GM23248 (cell line): ENCODE results near the gene ADAM10. TPM values are rescaled to one million over a fixed set of nuclear protein-coding genes. Genes with fewer than 3 reads are reported as not detected.

Experiments
- DNase-seq: peaks from one replicate; pipeline ENCODE4 v3.0.0-alpha.2; 2015
- H2AFZ ChIP-seq: fragments of 200-600 bp; sonication (generic); 2 replicates; pipeline ENCODE4 v1.6.1; 2016; ENCODE audit warnings: antibody characterized with exemption
- H3F3A ChIP-seq: fragments of 200-600 bp; sonication (generic); 2 replicates; pipeline ENCODE4 v1.6.1; 2016; ENCODE audit warnings: mild to moderate bottlenecking, antibody characterized with exemption, mixed run types; ENCODE audit not compliant: insufficient read depth
- H3K27ac ChIP-seq: fragments of 200-600 bp; sonication (generic); 2 replicates; pipeline ENCODE4 v1.5.1; 2016; ENCODE audit warnings: mild to moderate bottlenecking
- H3K27me3 ChIP-seq: fragments of 200-600 bp; sonication (generic); replicated peaks from 2 replicates; pipeline ENCODE4 v1.6.1; 2016; ENCODE audit warnings: mild to moderate bottlenecking; ENCODE audit not compliant: insufficient read depth
- H3K36me3 ChIP-seq: fragments of 200-600 bp; sonication (generic); 2 replicates; pipeline ENCODE4 v1.6.1; 2016; ENCODE audit warnings: low read depth, mild to moderate bottlenecking
- H3K4me1 ChIP-seq: fragments of 200-600 bp; sonication (generic); 2 replicates; pipeline ENCODE4 v1.6.1; 2016; ENCODE audit warnings: mild to moderate bottlenecking; ENCODE audit not compliant: insufficient read depth
- H3K4me2 ChIP-seq: fragments of 200-600 bp; sonication (generic); one replicate; pipeline ENCODE4 v1.6.1; 2016; ENCODE audit warnings: mild to moderate bottlenecking; ENCODE audit not compliant: unreplicated experiment
- H3K4me3 ChIP-seq: fragments of 200-600 bp; sonication (generic); 2 replicates; pipeline ENCODE4 v1.5.1; 2016; ENCODE audit warnings: mild to moderate bottlenecking
- H3K79me2 ChIP-seq: fragments of 200-600 bp; sonication (generic); 2 replicates; pipeline ENCODE4 v1.6.1; 2016; ENCODE audit warnings: mild to moderate bottlenecking; ENCODE audit not compliant: insufficient read depth
- H3K9ac ChIP-seq: fragments of 200-600 bp; sonication (generic); 2 replicates; pipeline ENCODE4 v1.6.1; 2016; ENCODE audit warnings: mild to moderate bottlenecking
- H3K9me2 ChIP-seq: fragments of 200-600 bp; sonication (generic); 2 replicates; pipeline ENCODE4 v1.6.1; 2016; ENCODE audit warnings: mixed run types, mild to moderate bottlenecking, moderate library complexity; ENCODE audit not compliant: insufficient read depth
- H3K9me3 ChIP-seq: fragments of 200-600 bp; sonication (generic); one replicate; pipeline ENCODE4 v1.6.1; 2017; ENCODE audit warnings: low read depth
- H4K20me1 ChIP-seq: fragments of 200-600 bp; sonication (generic); 2 replicates; pipeline ENCODE4 v1.6.0; 2016; ENCODE audit not compliant: insufficient read depth
- EZH2 ChIP-seq: fragments of 200-600 bp; sonication (generic); IDR thresholded peaks from 2 replicates; pipeline ENCODE4 v1.6.1; 2018; ENCODE audit warnings: antibody characterized with exemption, mild to moderate bottlenecking; ENCODE audit not compliant: insufficient read depth, poor library complexity, severe bottlenecking
- EZH2phosphoT487 ChIP-seq: fragments of 200-600 bp; sonication (generic); IDR thresholded peaks from 2 replicates; pipeline ENCODE4 v1.6.1; 2018; ENCODE audit warnings: antibody characterized with exemption, moderate library complexity, mild to moderate bottlenecking, low read depth; ENCODE audit not compliant: insufficient read depth
- WGBS, 2 experiments: methylation state at CpG; one replicate each; pipeline ENCODE4 v1.1.6; 2015 to 2017; ENCODE audit warnings: low lambda C conversion rate in 2 of 2, low coverage in 1 of 2; ENCODE audit errors: missing lambda C conversion rate in 2 of 2; 5-methylcytosine and 5-hydroxymethylcytosine counted together
- in situ Hi-C: fragments of 300-500 bp; cut with MboI; formaldehyde crosslinking; loops from 2 replicates; pipeline ENCODE4 v1.15.0; 2020
- polyA plus RNA-seq: library from polyadenylated mRNA; unstranded; fragments of >200 nt; fragmentation: Nextera tagmentation; extraction: Ambion mirVana; gene quantifications from 2 replicates; pipeline ENCODE4 v1.2.1, GENCODE V29; 2016
- total RNA-seq: library from RNA; depleted of rRNA; stranded (reverse); fragments of >200 nt; shearing (Covaris generic); gene quantifications from 2 replicates; pipeline ENCODE4 v1.2.3, GENCODE V29; 2014

ADAM10 gene
- total and polyA plus RNA-seq, 2 experiments from 2014 or later, result 171 to 190 TPM

- peaks cover 18% of the 10 kb centered on the region; the same call in 1 of the 2 replicates for H3K4me1 ChIP-seq
- H3K9me3 ChIP-seq, result no peaks in the 10 kb centered on the region
- H2AFZ ChIP-seq, result no peak overlapping the region
- H3F3A ChIP-seq, result no peaks in the 10 kb centered on the region; the same call in 1 of the 2 replicates
- H3K27me3 ChIP-seq, result no peaks in the 10 kb centered on the region
- H3K9me2 ChIP-seq, result no peaks in the 10 kb centered on the region
- no peak overlapping the region for H3K9ac ChIP-seq
- DNase-seq, result peak; percentile 7
- in situ Hi-C loops, result no loop called here
- peaks cover 3% of the 10 kb centered on the region; the same call in 1 of the 2 replicates for H4K20me1 ChIP-seq
- TF ChIP-seq EZH2phosphoT487, result no peak
- no peak for TF ChIP-seq EZH2
- H3K36me3 ChIP-seq, result peaks cover 4% of the 10 kb centered on the region; the same call in 1 of the 2 replicates
- H3K27ac ChIP-seq, result no peak overlapping the region
- H3K79me2 ChIP-seq, result peaks cover 99% of the 10 kb centered on the region
- H3K4me3 ChIP-seq, result no peak overlapping the region
- H3K4me2 ChIP-seq, result no peak overlapping the region
- WGBS, 2 experiments, result 97 to 99% methylated on average over 3 of the region's 3 CpGs
These were observed 65.3 kb downstream of the ADAM10 start for GRCh38 chr15:58684036-58684710.

GRCh38 chr15:58682234-58682633 is 67.3 kb downstream of the ADAM10 start:
- Histone ChIP-seq H3K79me2 (peaks cover 100% of the 10 kb centered on the region), H3K36me3 (peaks cover 8% of the 10 kb centered on the region), H3K4me1 (peaks cover 18% of the 10 kb centered on the region; the same call in 1 of the 2 replicates), H3K9me2 (no peaks in the 10 kb centered on the region), H3K27me3 (no peaks in the 10 kb centered on the region), H3F3A (no peaks in the 10 kb centered on the region; the same call in 1 of the 2 replicates), H3K4me3 (no peak overlapping the region), H3K9ac (no peak overlapping the region), H3K27ac (no peak overlapping the region), H3K9me3 (no peaks in the 10 kb centered on the region), H2AFZ (no peak overlapping the region), H4K20me1 (no peaks in the 10 kb centered on the region; the same call in 1 of the 2 replicates), H3K4me2 (no peak overlapping the region)
- DNase-seq, result no peak
- 97 to 100% methylated on average over 2 of the region's 2 CpGs for WGBS, 2 experiments
- in situ Hi-C loops, result no loop called here
- TF ChIP-seq EZH2, result no peak
- no peak for TF ChIP-seq EZH2phosphoT487

- no peak overlapping the region for H2AFZ ChIP-seq
- in situ Hi-C loops, result no loop called here
- peaks cover 8% of the 10 kb centered on the region; the same call in 1 of the 2 replicates for H3K4me1 ChIP-seq
- H3K9ac ChIP-seq, result no peak overlapping the region
- no peak overlapping the region for H3K27ac ChIP-seq
- peaks cover 92% of the 10 kb centered on the region for H3K79me2 ChIP-seq
- no peaks in the 10 kb centered on the region for H3K9me2 ChIP-seq
- H3K27me3 ChIP-seq, result no peaks in the 10 kb centered on the region
- no peaks in the 10 kb centered on the region for H3K9me3 ChIP-seq
- H3K4me3 ChIP-seq, result no peak overlapping the region
- WGBS, 2 experiments, result 93 to 100% methylated on average over 2 of the region's 2 CpGs
- no peak for DNase-seq
- no peak overlapping the region for H3K4me2 ChIP-seq
- no peaks in the 10 kb centered on the region; the same call in 1 of the 2 replicates for H3F3A ChIP-seq
- peaks cover 12% of the 10 kb centered on the region for H3K36me3 ChIP-seq
- no peak for TF ChIP-seq EZH2
- no peak for TF ChIP-seq EZH2phosphoT487
- H4K20me1 ChIP-seq, result no peaks in the 10 kb centered on the region; the same call in 1 of the 2 replicates
These were observed 70.8 kb downstream of the ADAM10 start for GRCh38 chr15:58678683-58679082.

GRCh38 chr15:58677426-58677825 is 72.1 kb downstream of the ADAM10 start:
- 80 to 91% methylated on average over 1 of the region's 1 CpG for WGBS, 2 experiments
- in situ Hi-C loops, result no loop called here
- H3K4me2 ChIP-seq, result no peak overlapping the region
- no peaks in the 10 kb centered on the region for H3K9me3 ChIP-seq
- TF ChIP-seq EZH2phosphoT487 (no peak), EZH2 (no peak)
- H3K4me3 ChIP-seq, result no peak overlapping the region
- no peaks in the 10 kb centered on the region for H3K9me2 ChIP-seq
- no peak overlapping the region for H2AFZ ChIP-seq
- H3K4me1 ChIP-seq, result peaks cover 8% of the 10 kb centered on the region; the same call in 1 of the 2 replicates
- no peaks in the 10 kb centered on the region for H3K27me3 ChIP-seq
- peaks cover 86% of the 10 kb centered on the region for H3K79me2 ChIP-seq
- DNase-seq, result no peak
- no peak overlapping the region for H3K9ac ChIP-seq
- no peak overlapping the region for H3K27ac ChIP-seq
- H3F3A ChIP-seq, result no peaks in the 10 kb centered on the region
- no peaks in the 10 kb centered on the region; the same call in 1 of the 2 replicates for H4K20me1 ChIP-seq
- H3K36me3 ChIP-seq, result peaks cover 12% of the 10 kb centered on the region
